Endothelial cell of umbilical vein (primary cell): ENCODE measurements around the gene CKAP5. TPM values are rescaled to one million over a fixed set of nuclear protein-coding genes. Genes with fewer than 3 reads are reported as not detected.

Experiments
- BruUV-seq: library from RNA; stranded (reverse); fragments of 400-500 nt; replicated peaks from 2 replicates; lab custom pipeline; 2021; lab: Mats Ljungman, UMichigan
- CTCF ChIA-PET: fragments of 300-600, 350-600 bp; sonication (Branson Sonifier 250); formaldehyde crosslinking; loops from one replicate; lab custom pipeline; 2021; ENCODE audit warnings: antibody characterized with exemption, inconsistent platforms; lab: Charles Lee
- POLR2A ChIA-PET: fragments of 300-600, 350-600 bp; sonication (Branson Sonifier 250); formaldehyde crosslinking; loops from one replicate; lab custom pipeline; 2021; ENCODE audit warnings: antibody characterized with exemption, inconsistent platforms; lab: Charles Lee
- DNase-seq: peaks from one replicate; pipeline ENCODE4 v3.0.0-alpha.2; 2011; ENCODE audit warnings: low read depth, low spot score
- FAIRE-seq: peaks from 2 replicates; lab custom pipeline; 2011; peaks lifted over from hg19 to GRCh38; lab: Jason Lieb, UNC
- H2AFZ ChIP-seq: 2 replicates; pipeline ENCODE4 v1.6.0; 2012; ENCODE audit warnings: low read depth, low read length, control low read depth, inconsistent platforms
- H3K27ac ChIP-seq: 2 replicates; pipeline ENCODE4 v1.5.1; 2011; ENCODE audit warnings: low read depth, mild to moderate bottlenecking, control low read depth, low read length, moderate library complexity; ENCODE audit not compliant: insufficient read depth
- H3K27me3 ChIP-seq, 2 experiments: 2 replicates each; pipeline versions ENCODE4 v1.6.0 to v1.6.1; 2011; ENCODE audit warnings: low read length in 2 of 2, mixed read lengths in 1 of 2; ENCODE audit not compliant: control insufficient read depth in 2 of 2, insufficient read depth in 2 of 2
- H3K36me3 ChIP-seq, 2 experiments: 2 replicates in 1 of 2; 3 replicates in 1 of 2; pipeline ENCODE4 v1.5.1; 2011; ENCODE audit warnings: low read length in 2 of 2, mild to moderate bottlenecking in 1 of 2, moderate library complexity in 1 of 2; ENCODE audit not compliant: control insufficient read depth in 2 of 2, insufficient read depth in 2 of 2; ENCODE audit errors: extremely low read depth in 1 of 2
- H3K4me1 ChIP-seq: 3 replicates; pipeline ENCODE4 v1.5.1; 2011; ENCODE audit warnings: mild to moderate bottlenecking, low read length; ENCODE audit not compliant: control insufficient read depth, insufficient read depth; ENCODE audit errors: extremely low read depth
- H3K4me2 ChIP-seq: 2 replicates; pipeline ENCODE4 v1.6.1; 2011; ENCODE audit warnings: low read length, control low read depth, mixed read lengths; ENCODE audit not compliant: insufficient read depth
- H3K4me3 ChIP-seq, 3 experiments: fragments of 200-600 bp in 1 of 3; sonication (generic), shearing (Covaris generic) in 1 of 3; replicated peaks in 1 of 3; 2 replicates each; pipeline ENCODE4 v1.5.1; 2011 to 2016; ENCODE audit warnings: control low read depth in 3 of 3, low read length in 3 of 3, mild to moderate bottlenecking in 2 of 3, inconsistent platforms in 1 of 3, low read depth in 1 of 3, moderate library complexity in 1 of 3; ENCODE audit not compliant: insufficient read depth in 1 of 3
- H3K79me2 ChIP-seq: 2 replicates; pipeline ENCODE4 v1.6.0; 2012; ENCODE audit warnings: low read length, inconsistent platforms; ENCODE audit not compliant: control insufficient read depth, insufficient read depth
- H3K9ac ChIP-seq: replicated peaks from 2 replicates; pipeline ENCODE3; 2011; ENCODE audit warnings: low read length, control low read depth; ENCODE audit not compliant: insufficient read depth; ENCODE audit errors: extremely low read depth
- H3K9me1 ChIP-seq: replicated peaks from 3 replicates; pipeline ENCODE4 v1.6.0; 2011; ENCODE audit warnings: mild to moderate bottlenecking, low read length; ENCODE audit not compliant: control insufficient read depth, insufficient read depth; ENCODE audit errors: extremely low read depth
- H3K9me3 ChIP-seq: replicated peaks from 2 replicates; pipeline ENCODE4 v1.5.1; 2012; ENCODE audit warnings: low read length, inconsistent platforms; ENCODE audit not compliant: control insufficient read depth, insufficient read depth
- H4K20me1 ChIP-seq: replicated peaks from 2 replicates; pipeline ENCODE3; 2011; ENCODE audit warnings: mild to moderate bottlenecking, low read length; ENCODE audit not compliant: control insufficient read depth, insufficient read depth; ENCODE audit errors: extremely low read depth
- EZH2 ChIP-seq: IDR thresholded peaks from 2 replicates; pipeline ENCODE4 v1.6.1; 2012; ENCODE audit warnings: borderline replicate concordance, low read depth, mild to moderate bottlenecking, moderate library complexity, low read length, inconsistent platforms; ENCODE audit not compliant: severe bottlenecking
- FOS ChIP-seq: IDR thresholded peaks from 2 replicates; pipeline ENCODE4 v1.6.1; 2011; ENCODE audit warnings: mild to moderate bottlenecking, low read length, moderate library complexity, borderline replicate concordance; ENCODE audit not compliant: insufficient read depth
- JUN ChIP-seq: IDR thresholded peaks from 2 replicates; pipeline ENCODE4 v1.6.1; 2011; ENCODE audit warnings: borderline replicate concordance, low read depth; ENCODE audit not compliant: insufficient read length, insufficient read depth
- MYC ChIP-seq: IDR thresholded peaks from one replicate; pipeline ENCODE4 v1.6.1; 2011; ENCODE audit warnings: mild to moderate bottlenecking, low read depth, low read length
- POLR2A ChIP-seq: IDR thresholded peaks from 2 replicates; pipeline ENCODE4 v1.6.1; 2012; ENCODE audit warnings: low read depth, mild to moderate bottlenecking, control low read depth, low read length
- POLR2AphosphoS5 ChIP-seq: IDR thresholded peaks from 2 replicates; pipeline ENCODE4 v1.6.1; 2012; ENCODE audit warnings: low read depth, mild to moderate bottlenecking, control low read depth, low read length, moderate library complexity; ENCODE audit not compliant: insufficient read depth
- dilution Hi-C: fragments of 300-500 bp; cut with MboI; formaldehyde crosslinking; loops from one replicate; pipeline ENCODE4 v1.15.0; 2019; ENCODE audit warnings: low sequenced_read_pairs; ENCODE audit not compliant: extremely low pct_ligation_motif_present
- intact Hi-C: fragments of 100-400 bp; cut with micrococcal nuclease; formaldehyde crosslinking; loops from one replicate; pipeline ENCODE4 v1.10.0; 2022
- polyA plus RNA-seq, 4 experiments: library from polyadenylated mRNA; depleted of rRNA in 3 of 4; stranded (reverse) in 3 of 4; unstranded in 1 of 4; fragments of >200 nt; gene quantifications; 2 replicates each; pipeline versions ENCODE4 v1.2.1 to v1.2.3, GENCODE V29; 2011 to 2012; ENCODE audit warnings: missing spikeins in 1 of 4
- total RNA-seq: library from RNA; stranded (reverse); gene quantifications from 2 replicates; pipeline ENCODE4 v1.2.3, GENCODE V29; 2021
- TF ChIP-seq, protein P1 (sequence below), 2 donors: IDR thresholded peaks; 1 replicate in 1 of 2; 2 replicates in 1 of 2; pipeline ENCODE4 v1.5.1; 2011; ENCODE audit warnings: low read length in 2 of 2, mild to moderate bottlenecking in 2 of 2, moderate library complexity in 2 of 2, control low read depth in 1 of 2, inconsistent platforms in 1 of 2, low read depth in 1 of 2; ENCODE audit not compliant: insufficient read depth in 1 of 2; ENCODE audit errors: extremely low read depth in 1 of 2
- TF ChIP-seq, protein P2 (sequence below): IDR thresholded peaks from 2 replicates; pipeline ENCODE4 v1.6.1; 2011; ENCODE audit not compliant: insufficient read depth, insufficient read length

The CKAP5 gene
- total and polyA plus RNA-seq, 2 donors (not counting 3 experiments of a cell fraction or from before 2014, with no cell fraction given), result 47.4 to 138 TPM

DNA sequence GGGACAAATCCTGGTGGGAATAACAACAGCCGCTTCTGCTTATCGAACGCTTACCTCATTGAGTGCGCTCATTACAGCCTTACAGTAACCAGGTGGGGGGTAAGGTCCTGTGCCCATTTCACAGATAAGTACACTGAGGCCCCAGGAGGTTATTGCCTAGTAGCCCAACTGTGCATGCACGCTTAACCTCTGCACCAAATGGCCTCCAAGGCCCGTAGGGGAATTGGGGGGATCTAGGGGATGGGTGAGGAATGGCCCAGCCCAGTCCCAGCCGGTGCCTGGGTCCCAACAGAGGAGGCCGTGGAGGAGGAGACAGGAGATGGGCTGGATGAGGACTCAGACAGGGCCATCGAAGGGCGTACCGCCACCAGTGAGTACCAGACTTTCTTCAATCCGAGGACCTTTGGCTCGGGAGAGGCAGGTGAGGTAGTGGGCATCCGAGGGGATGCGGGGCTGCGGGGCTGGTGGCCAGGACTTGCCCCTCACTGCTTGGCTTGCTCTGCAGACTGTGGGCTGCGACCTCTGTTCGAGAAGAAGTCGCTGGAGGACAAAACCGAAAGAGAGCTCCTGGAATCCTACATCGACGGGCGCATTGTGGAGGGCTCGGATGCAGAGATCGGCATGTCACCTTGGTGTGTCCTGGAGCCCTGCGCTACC, 119.7 kb downstream of the CKAP5 start:
- ChIA-PET CTCF (no interaction called here), POLR2A (no interaction called here)
- H3K9ac ChIP-seq, result no peak overlapping the region
- H3K27me3 ChIP-seq, result no peaks in the 10 kb centered on the region
- no peak overlapping the region for H3K4me3 ChIP-seq
- FAIRE-seq (no peak), DNase-seq (no peak)
- H2AFZ ChIP-seq, result no peak overlapping the region
- H3K36me3 ChIP-seq, result no peaks in the 10 kb centered on the region
- no peaks in the 10 kb centered on the region for H4K20me1 ChIP-seq
- no peak overlapping the region for H3K4me2 ChIP-seq
- intact Hi-C loops (no loop called here), dilution Hi-C loops (no loop called here)
- no peaks in the 10 kb centered on the region for H3K79me2 ChIP-seq
- no peaks in the 10 kb centered on the region for H3K9me3 ChIP-seq
- no peaks in the 10 kb centered on the region for H3K4me1 ChIP-seq
- H3K9me1 ChIP-seq, result no peaks in the 10 kb centered on the region
- TF ChIP-seq, protein P1, sequence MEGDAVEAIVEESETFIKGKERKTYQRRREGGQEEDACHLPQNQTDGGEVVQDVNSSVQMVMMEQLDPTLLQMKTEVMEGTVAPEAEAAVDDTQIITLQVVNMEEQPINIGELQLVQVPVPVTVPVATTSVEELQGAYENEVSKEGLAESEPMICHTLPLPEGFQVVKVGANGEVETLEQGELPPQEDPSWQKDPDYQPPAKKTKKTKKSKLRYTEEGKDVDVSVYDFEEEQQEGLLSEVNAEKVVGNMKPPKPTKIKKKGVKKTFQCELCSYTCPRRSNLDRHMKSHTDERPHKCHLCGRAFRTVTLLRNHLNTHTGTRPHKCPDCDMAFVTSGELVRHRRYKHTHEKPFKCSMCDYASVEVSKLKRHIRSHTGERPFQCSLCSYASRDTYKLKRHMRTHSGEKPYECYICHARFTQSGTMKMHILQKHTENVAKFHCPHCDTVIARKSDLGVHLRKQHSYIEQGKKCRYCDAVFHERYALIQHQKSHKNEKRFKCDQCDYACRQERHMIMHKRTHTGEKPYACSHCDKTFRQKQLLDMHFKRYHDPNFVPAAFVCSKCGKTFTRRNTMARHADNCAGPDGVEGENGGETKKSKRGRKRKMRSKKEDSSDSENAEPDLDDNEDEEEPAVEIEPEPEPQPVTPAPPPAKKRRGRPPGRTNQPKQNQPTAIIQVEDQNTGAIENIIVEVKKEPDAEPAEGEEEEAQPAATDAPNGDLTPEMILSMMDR (IDR thresholded peaks at IDR 0.05; ENCODE audit: extremely low read depth in 1 of 2, insufficient read depth in 1 of 2, low read depth in 1 of 2, low read length in 2 of 2), result no peak
- TF ChIP-seq MYC (no peak), POLR2AphosphoS5 (no peak), JUN (no peak), EZH2 (no peak), POLR2A (no peak), FOS (no peak)
- TF ChIP-seq, protein P2, sequence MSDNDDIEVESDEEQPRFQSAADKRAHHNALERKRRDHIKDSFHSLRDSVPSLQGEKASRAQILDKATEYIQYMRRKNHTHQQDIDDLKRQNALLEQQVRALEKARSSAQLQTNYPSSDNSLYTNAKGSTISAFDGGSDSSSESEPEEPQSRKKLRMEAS, result no peak
- no TSS peak for BruUV-seq
- no peak overlapping the region for H3K27ac ChIP-seq
